HCEC 1CT (cell line): ENCODE results near the gene ZNF609.

Experiments used
- DNase-seq: peaks from one replicate; pipeline ENCODE4 v3.0.0-alpha.2; 2017

Gene ZNF609

DNA sequence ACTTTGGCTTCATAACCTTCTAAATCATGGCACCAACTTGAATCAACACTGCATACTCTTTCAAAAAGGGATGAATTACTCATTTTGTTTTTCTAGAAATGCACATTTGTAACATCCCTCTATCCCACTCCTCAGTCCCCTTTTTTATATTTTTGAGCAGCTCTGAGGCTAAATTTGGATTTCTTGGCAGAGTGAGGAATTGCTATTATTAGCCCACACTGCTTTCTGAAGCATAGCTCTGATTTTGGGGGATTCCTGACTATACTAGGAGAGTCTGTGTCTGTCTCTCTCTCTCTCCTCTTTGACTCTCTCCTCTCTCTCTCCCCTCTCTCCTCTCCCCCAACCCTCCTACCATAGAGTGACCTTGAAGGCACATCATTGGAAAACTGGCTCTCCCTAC lies 238.4 kb downstream of the ZNF609 start:
- no peak for DNase-seq

DNA sequence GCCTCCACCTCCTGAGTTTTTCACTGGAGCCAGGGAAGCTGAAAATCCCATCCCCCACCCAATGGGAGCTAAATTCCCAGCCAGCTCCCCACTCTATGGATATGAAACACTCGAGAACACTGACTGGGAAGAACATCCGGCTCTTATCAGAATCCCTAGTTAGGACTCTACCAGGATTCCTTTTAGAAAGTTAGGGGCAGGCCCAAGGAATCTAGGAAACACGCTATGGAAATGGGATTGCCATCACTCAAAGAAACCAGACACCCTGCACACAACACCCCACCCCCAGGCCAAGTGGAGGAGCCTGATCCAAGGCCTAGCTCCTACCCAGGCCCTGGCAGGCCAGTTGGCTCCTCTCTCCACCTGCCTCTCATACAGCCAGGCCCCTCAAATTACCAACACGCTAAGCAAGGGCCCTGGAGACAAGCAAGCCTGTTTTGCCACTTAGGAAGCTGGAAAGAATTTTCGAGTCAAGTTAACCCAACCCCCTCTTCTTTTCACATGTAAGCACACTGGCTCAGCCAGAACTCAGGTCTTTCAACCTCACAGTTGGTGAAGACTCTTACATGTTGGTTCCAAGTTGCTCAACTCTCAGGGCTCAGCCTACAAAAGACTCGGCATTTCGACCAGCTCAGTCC lies 239.5 kb downstream of the ZNF609 start:
- no peak for DNase-seq

DNA sequence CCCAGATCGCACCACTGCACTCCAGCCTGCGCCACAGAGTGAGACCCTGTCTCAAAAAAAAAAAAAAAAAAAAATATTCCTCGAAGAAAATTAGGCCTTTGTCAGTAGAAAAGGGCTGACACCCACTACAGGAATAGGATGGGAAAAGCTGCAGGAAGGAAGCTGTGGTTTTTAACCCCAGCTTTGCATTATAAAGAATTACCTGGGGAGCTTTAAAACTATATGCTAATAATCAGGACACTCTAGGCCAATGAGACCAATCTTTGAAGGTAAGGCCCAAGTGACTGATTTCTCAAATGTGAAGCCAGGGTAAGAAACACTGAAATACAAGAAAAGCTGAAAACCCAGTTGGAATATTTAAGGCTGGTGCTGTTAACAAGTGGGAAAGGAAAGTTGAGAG lies 240.7 kb downstream of the ZNF609 start:
- DNase-seq, result no peak

DNA sequence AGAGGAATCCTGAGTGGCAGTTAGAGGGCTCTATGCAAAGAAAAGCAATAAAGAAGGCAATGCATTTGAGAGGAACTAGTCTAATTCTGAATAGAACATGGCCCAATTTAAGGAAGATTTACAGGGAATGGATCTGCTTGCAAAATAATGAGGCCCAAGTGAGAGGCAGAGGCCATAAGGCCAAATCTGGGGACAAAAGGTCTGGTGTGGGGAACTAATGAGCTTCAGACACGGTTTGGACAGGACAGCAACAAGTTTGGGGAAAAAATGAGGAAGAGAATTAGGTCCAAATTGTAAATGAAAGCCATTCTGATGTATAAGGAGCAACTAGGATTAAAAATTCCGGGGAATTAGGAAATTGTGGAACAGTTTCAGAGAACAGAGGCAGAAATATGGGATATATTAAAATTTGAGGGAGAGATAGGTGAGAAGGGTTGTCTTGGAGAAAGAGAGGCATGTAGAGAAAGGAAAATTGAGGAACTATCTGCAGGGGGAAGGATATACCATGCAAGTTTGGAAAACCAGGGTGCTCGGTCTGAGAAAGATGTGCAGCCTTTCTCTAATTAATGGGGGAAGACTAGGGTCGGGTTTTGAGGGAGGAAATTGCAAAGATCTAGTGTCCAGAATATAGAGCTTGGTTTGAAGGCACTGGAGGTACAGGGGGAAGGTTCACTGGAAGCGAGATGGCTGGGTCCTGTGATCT lies 241.3 kb downstream of the ZNF609 start:
- DNase-seq, result no peak

DNA sequence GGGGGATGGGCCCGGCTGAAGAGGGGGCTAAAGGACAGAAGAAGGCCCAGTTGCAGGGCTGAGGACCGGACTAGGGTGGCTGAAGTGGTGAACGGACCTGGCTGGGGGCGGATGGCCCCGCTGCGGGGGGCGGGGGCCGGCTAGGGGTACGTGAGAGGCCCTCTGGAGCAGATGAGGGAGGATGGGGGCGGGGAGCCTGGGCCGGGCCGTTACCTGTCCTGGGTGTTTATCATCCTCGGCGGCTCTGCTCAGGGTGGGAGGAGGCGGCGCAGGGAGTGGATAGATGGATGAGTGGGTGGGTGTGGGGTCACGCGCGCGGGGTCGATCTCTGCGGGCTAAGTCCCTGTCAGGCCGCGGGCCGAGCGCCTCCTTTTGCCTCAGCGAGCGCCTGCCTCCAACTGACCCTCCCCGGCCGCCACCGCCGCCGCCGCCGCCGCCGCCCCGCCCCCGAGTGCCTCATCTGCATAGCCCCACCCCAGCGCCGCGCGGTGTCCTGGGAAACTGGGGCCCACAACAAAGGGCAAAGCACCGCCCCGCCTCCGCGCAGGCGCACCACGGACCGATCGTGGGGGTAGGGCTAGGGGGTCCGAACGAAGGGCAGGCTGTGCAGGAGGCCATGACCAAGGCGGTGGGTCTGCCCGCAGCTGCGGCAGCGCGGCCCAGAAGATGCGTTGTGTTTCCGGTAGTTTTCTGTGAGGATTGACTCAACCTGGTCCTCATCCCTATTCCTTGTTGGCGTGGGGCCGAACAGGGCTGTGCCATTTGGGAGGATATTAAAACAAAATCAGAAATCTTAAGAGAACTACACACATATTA lies 242.6 kb downstream of the ZNF609 start:
- DNase-seq, result peak; percentile 83

DNA sequence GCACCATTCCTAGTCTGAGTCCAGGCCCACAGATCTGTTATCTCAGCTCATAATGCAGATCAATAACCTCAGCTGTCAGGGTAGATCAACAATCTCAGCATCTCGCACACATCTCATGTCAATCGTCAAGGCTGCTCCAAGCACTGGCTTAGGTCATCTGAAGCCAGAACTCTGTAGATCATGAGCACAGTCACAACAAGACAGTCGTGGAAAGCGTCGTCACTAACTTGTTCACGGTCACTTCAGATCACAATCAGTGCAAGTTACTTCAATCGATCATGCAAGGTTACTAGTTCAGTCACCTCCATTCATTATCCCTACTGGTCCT lies 243.2 kb downstream of the ZNF609 start:
- DNase-seq, result no peak

DNA sequence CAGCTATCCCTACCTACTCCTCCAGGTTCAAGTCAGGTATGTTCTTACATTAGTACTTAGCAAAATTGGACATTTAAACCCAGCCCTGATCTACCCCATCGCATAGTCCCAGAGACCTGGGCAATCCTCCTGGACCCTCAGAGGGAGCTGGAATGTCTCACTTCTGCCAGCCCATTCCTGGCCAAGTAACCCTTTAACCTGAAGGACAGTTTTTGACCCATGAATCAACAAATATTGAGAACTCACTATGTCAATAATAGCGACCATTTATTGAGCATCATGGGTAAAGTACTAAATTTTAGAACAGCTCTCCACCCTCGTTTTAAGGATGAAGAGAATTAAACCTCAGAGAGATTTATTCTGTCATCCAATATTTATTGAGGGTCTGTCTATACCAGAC lies 244.6 kb downstream of the ZNF609 start:
- no peak for DNase-seq

DNA sequence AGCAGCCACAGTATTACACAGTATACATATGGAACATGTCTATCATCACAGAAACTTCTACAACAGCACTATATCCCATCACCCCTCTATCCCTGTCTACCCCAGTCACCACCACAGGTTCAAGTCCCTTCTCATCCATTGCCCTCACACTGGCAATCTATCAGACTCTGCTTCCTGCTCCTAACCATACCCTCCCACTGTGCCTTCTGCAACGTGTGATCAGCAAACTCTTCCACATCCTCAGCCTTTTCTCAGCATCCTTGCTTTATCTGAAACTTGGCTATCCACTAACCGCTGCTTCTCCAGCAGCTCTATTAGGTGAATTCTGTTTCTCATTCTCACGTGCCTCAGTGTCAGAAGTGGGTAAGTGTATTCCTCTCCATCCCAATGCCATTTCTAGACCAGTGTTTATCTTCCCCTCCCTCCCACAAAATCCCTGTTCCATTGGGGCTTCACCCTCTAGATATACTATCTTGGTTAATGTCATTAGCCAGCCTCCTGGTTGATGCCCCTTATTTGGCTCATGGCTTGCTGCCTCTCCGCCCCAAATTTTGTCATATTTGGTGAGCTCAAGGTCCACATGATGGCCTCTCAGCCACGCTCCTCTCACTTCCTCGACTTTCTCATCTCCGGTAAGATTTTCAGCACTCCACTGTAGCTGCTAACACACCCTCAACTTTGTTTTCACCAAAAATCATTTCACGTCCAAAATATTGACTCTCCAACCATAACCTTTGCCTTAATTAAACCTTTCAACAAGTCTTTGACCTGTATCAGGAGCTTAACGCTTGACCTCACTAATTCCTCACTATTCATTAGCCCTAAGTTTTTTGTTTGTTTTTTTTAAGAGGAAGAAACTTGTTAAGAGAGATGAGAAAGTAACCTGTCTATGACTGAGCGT lies 245.9 kb downstream of the ZNF609 start:
- no peak for DNase-seq

DNA sequence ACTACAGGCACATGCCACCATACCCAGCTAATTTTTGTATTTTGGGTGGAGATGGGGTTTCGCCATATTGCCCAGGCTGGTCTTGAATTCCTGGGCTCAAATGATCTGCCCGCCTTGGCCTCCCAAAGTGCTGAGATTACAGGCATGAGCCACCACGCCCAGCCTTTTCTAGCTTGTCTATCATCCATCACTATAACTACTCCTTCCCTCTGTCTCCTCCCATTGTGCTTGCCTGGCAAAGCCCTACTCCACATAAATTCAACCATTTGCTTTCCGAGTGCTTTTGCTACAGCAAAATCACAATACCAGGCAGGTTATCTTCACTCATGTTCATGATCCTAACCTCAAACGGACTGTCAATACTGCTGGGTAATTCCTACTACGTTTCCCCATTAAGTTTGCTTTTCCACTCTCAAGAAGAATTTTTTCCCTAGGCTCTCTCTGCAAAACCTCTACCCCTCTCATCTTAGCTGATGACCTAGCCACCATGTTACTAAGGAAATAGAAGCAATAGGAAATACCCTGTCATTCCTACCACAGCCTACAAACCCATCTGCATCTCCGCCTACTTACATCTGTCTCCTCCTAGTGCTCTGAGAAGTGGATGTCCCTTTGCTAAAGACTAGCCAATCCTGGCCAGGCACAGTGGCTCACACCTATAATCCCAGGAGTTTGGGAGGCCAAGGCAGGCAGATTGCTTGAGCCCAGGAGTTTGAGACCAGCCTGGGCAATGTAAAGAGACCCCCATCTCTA lies 250.5 kb downstream of the ZNF609 start:
- no peak for DNase-seq

DNA sequence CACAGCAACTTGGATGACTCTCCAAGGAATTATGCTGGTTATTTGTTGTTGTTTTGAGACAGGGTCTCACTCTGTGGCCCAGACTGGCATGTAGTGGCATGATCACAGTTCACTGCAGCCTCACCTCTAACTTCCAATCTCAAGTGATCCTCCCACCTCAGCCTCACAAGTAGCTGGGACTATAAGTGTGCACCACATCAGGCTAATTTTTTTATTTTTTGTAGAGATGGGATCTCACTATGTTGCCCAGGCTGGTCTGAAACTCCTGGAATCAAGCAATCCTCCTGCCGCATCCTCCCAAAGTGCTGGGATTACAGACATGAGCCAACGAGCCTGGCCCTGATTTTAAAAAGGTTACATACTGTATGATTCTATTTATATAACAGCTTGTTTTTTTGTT lies 252.0 kb downstream of the ZNF609 start:
- no peak for DNase-seq

DNA sequence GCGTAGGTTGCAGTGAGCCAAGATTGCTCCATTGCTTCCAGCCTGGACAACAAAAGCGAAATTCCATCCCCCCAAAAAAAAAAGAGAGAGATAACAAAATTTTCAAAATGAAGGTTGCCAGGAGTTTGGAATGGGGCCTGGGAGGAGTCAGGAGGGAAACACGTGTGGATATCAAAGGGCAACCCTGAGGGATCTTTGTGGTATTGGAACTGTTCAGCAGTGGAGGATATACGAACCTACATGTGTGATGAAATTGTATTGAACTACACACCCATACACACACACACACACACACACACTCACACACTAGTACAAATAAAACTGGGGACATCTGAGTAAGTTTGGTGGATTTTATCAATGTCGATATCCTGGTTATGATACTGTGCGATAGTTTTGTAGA lies 253.2 kb downstream of the ZNF609 start:
- DNase-seq, result no peak

DNA sequence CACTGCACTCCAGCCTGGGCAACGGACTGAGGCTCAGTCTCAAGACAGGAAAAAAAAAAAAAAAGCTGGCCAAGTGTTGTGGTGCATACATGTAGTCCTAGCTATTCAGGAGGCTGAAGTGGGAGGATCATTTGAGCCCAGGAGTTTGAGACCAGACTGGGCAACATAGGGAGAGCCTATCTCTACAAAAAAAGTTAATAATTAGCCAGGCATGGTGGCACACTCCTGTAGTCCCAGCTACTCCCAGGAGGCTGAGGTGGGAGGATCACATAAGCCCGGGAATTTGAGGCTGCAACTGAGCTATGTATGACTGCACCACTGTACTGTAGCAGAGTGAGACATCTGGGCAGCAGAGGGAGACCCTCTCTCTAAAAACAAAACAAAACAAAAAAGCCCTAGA lies 256.1 kb downstream of the ZNF609 start:
- no peak for DNase-seq

DNA sequence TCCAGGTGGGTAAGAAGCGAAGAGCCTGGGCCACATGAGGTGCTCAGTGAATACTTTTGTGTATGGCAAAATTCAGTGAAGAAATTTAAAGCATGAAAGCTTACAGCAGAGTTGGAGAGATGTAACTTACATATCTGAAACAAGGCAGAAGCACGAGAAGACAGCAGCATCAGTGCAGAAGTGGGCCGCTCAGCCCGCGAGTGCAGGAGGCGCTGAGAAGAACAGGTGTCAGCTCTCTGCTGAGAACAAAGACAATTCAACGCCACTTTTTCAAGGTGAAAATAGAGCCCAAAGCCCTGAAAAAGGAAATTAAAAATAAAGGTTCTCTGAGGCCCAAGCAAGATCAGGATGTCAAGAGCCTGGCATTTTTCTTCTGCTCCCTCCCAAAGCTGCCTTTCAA lies 256.8 kb downstream of the ZNF609 start:
- DNase-seq, result no peak

DNA sequence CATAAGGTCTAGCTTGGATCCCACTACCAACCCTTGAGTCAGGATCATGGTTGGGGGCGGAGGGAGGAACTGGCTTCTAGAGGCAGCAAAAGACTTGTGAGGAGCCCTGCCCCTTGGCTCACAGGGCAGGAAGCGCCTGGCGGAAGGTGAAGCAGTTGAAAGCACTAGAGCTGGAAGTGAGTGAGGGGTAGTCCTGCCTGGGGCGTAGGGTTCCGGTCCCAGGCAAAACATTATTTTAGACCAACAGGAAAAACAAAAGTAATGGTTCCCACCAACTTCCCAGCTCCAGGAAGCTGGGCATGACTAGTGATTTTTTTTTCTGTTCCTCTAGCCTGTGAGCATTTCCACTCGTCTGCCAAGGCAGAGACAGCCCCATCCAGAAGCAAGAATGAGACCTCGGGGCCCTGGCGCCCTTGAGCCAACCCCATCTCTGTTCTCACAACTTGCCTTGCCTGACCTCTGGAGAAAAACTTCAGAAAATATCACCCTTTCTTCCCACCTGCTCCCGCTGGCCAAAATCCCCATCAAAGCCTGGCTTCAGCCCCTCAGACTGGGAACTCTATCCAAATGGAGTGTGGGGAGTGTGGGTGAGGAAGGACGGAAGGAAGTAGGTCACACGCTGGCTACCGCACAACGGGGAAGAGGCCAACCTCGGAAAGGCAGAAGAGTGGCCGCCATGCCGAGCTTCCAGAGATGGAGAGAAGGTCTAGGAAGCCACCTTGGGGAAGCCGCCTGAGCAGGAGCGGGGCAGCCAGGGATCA lies 257.5 kb downstream of the ZNF609 start:
- no peak for DNase-seq

DNA sequence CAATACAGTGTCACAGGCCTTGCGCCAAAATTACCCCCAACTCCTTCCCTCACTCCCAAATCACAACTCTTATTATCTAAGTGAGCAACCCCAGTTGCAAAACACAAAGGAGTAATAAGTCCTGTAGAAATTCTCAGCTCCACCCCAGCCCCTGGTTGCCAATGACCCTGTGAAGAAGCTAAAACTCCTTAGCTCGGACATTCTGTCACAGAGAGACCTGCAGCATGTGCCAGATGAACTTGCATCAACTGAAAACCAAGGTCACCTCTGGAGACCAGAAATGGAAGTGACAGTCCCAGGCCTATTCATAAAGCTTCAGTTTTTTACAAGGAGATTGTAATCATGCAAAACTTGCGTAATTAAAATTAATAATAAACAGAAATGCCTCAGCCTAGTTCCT lies 259.8 kb downstream of the ZNF609 start:
- DNase-seq, result no peak

DNA sequence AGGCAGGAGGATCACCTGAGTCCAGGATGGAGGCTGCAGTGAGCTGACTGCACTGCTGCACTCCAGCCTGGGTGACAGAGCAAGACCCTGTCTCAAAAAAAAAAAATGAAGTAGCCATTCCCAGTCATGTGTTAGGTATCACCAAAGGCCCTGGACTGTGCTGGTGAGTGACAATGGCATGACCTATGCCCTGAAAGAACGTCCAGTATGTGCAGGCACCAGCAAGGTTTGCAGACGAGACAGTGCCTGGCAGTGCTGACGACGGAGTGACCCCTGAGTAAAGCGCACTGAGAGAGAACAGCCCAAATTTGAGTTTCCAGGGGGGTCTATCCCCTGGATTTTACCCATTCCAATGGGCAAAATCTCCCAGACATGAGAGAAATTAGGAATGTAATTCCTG lies 269.8 kb downstream of the ZNF609 start:
- DNase-seq, result no peak

DNA sequence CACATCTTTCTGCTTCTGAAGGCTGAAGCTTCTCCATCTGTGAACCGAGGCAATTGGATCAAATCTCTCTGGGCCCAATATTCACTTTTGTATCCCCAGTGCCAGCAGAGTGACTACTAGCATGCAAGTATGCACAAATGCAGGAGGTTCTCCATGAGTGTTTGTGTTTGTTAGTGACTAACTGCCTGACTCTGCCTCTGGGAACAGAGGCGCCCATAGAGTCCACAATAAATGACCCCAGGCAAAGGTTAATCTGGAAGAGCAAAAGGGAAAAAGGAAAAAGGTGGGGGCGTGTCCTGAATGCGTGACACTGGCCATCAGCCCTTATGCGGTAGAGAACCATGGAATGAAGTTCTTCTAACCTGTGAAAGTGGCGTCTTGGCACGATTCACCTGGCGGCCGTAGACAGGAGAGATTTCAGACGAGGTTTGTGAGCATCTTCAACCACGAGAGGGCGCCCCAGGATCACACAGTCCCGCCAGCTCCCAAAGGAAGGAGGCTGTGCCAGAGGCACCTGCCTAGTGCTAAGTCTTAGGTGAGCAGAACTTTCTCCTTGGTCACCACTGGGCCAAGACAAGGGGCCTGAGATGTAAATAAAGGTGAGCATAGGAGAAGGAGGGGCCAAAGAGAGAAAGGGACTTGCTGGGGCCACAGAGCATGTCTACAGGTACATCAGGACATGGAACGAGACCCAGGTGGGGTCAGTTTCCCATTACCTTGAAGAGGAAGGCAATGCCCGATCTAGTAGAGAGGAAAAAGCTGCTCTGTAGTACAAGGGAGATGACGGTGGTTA lies 270.8 kb downstream of the ZNF609 start:
- DNase-seq, result peak; percentile 42

DNA sequence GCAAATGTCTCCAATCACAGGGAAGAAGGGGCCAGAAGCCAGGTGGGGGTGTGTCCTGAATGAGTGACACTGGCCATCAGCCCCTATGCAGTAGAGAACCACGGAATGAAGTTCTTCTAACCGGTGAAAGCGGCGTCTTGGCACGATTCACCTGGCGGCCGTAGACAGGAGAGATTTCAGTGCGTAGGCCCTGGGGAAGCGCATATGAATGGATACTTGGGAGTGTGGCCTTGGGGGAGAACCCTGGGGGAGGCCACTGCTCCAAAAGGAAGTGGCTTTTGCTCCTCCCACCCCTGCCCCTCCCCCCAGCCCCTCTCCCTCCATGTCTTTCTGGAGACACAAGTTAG lies 271.4 kb downstream of the ZNF609 start:
- no peak for DNase-seq

DNA sequence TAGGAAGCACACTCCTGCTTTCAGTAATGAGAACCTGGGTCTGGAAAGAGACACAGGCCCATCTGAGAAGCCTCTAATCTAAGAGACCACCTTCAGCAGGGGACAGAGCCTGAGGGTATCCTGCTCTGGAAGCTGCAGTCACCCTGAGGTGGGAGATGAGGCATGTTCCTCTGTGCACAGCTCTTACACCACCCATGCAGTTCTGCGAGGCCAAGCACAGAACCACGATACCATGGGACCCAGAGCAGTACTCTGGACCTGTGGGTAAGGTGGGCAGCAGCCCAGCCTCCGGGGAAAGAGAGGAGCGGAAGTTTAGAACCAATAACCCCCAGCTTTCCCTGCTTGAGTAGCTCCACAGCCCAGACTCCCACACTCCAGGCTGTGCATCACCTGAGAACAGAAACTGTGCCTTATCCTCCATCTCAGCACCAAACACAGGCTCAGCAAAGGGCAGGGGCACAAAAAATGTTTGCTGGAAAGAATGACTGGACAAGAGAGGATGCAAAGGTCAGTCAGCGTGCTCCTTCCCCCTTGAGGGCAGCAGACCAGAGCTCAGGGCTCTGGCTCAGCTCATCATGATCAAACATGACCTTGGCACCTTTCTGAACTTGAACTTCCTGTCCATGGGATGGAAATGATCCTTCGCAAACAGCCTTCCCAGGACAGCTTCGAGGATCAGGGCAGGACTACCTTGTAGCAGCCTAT lies 271.9 kb downstream of the ZNF609 start:
- DNase-seq, result no peak
